Measurements from ENCODE around the gene PCDH9.
"Not testable (repeated sequence)": the region's sequence is repeated elsewhere in the genome, so short reads cannot be mapped to it uniquely, and the experiment has no call there.

The PCDH9 gene

GRCh38 chr13:66322193-66322740 is 907.9 kb downstream of the PCDH9 start:
- H3K27ac Mint-ChIP-seq: no peak overlapping the region
- H3K4me3 Mint-ChIP-seq: no peak overlapping the region

GRCh38 chr13:66314911-66315310 is 915.2 kb downstream of the PCDH9 start:
- H3K36me3 Mint-ChIP-seq: no peaks in the 10 kb centered on the region
- no peak for ATAC-seq
- no peaks in the 10 kb centered on the region for H3K4me1 Mint-ChIP-seq
- H3K9me3 Mint-ChIP-seq: peaks cover 9% of the 10 kb centered on the region
- H3K27me3 Mint-ChIP-seq: no peaks in the 10 kb centered on the region
- no peak overlapping the region for H3K4me3 Mint-ChIP-seq
- H3K27ac Mint-ChIP-seq: no peak overlapping the region

More at GRCh38 chr13:66322193-66322740, 907.9 kb downstream of the PCDH9 start:
- no peaks in the 10 kb centered on the region for H3K4me1 Mint-ChIP-seq
- no peak for ATAC-seq
- peaks cover 3% of the 10 kb centered on the region for H3K9me3 Mint-ChIP-seq
- H3K36me3 Mint-ChIP-seq: no peaks in the 10 kb centered on the region
- no peaks in the 10 kb centered on the region for H3K27me3 Mint-ChIP-seq

GRCh38 chr13:66313413-66313812 is 916.7 kb downstream of the PCDH9 start:
- H3K4me1 Mint-ChIP-seq: no peaks in the 10 kb centered on the region
- no peaks in the 10 kb centered on the region for H3K27me3 Mint-ChIP-seq
- H3K36me3 Mint-ChIP-seq: no peaks in the 10 kb centered on the region
- no peak for ATAC-seq
- no peak overlapping the region for H3K4me3 Mint-ChIP-seq
- no peak overlapping the region for H3K27ac Mint-ChIP-seq
- H3K9me3 Mint-ChIP-seq: peaks cover 6% of the 10 kb centered on the region

GRCh38 chr13:66312312-66313087 is 917.6 kb downstream of the PCDH9 start:
- Mint-ChIP-seq H3K27ac (no peak overlapping the region), H3K9me3 (peaks cover 6% of the 10 kb centered on the region)

GRCh38 chr13:66305961-66306617 is 924.0 kb downstream of the PCDH9 start:
- ATAC-seq: no peak
- no peak overlapping the region for H3K27ac Mint-ChIP-seq
- no peaks in the 10 kb centered on the region for H3K36me3 Mint-ChIP-seq
- no peaks in the 10 kb centered on the region for H3K9me3 Mint-ChIP-seq
- no peaks in the 10 kb centered on the region for H3K4me1 Mint-ChIP-seq
- H3K27me3 Mint-ChIP-seq: no peaks in the 10 kb centered on the region
- H3K4me3 Mint-ChIP-seq: no peak overlapping the region

More at GRCh38 chr13:66312312-66313087, 917.6 kb downstream of the PCDH9 start:
- no peak for ATAC-seq
- Mint-ChIP-seq H3K27me3 (no peaks in the 10 kb centered on the region), H3K4me3 (no peak overlapping the region), H3K4me1 (no peaks in the 10 kb centered on the region), H3K36me3 (no peaks in the 10 kb centered on the region)

DNA sequence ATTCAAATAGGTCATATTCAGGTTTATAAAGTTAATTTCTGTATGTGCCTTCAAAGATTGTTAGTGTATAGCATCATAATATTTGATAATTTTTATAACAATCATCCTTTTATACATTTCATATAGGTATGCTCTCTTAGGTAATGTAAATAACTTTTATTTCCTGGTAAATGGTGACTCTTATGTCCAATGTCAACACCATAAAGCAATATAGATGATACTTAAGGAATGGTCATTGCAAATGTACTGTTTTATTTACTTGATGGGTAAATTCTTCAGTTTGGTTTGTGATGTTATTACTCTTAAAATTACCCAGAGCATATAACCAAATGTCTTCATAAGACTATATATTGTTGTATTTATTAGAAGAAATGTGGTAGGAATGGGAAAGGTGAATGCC is 928.7 kb downstream of the PCDH9 start:
- no peak overlapping the region for H3K27ac Mint-ChIP-seq
- no peaks in the 10 kb centered on the region for H3K27me3 Mint-ChIP-seq
- no peaks in the 10 kb centered on the region for H3K36me3 Mint-ChIP-seq
- no peak for ATAC-seq
- H3K4me1 Mint-ChIP-seq: no peaks in the 10 kb centered on the region
- no peak overlapping the region for H3K4me3 Mint-ChIP-seq
- H3K9me3 Mint-ChIP-seq: no peaks in the 10 kb centered on the region

GRCh38 chr13:66301006-66301405 is 929.1 kb downstream of the PCDH9 start:
- Mint-ChIP-seq H3K27ac (no peak overlapping the region), H3K36me3 (no peaks in the 10 kb centered on the region), H3K9me3 (peaks cover 3% of the 10 kb centered on the region), H3K4me1 (no peaks in the 10 kb centered on the region), H3K27me3 (no peaks in the 10 kb centered on the region), H3K4me3 (no peak overlapping the region)
- ATAC-seq: no peak

GRCh38 chr13:66296875-66297274 is 933.3 kb downstream of the PCDH9 start:
- Mint-ChIP-seq H3K27ac (no peak overlapping the region), H3K36me3 (no peaks in the 10 kb centered on the region), H3K9me3 (peaks cover 6% of the 10 kb centered on the region), H3K27me3 (no peaks in the 10 kb centered on the region), H3K4me3 (no peak overlapping the region), H3K4me1 (no peaks in the 10 kb centered on the region)
- ATAC-seq: no peak

- Mint-ChIP-seq H3K4me3 (no peak overlapping the region), H3K36me3 (no peaks in the 10 kb centered on the region), H3K27me3 (no peaks in the 10 kb centered on the region), H3K4me1 (no peaks in the 10 kb centered on the region), H3K9me3 (peaks cover 6% of the 10 kb centered on the region), H3K27ac (no peak overlapping the region)
- no peak for ATAC-seq
These were observed 933.8 kb downstream of the PCDH9 start for GRCh38 chr13:66296328-66296727.

- not testable (repeated sequence) for H3K36me3 Mint-ChIP-seq, H3K27me3 Mint-ChIP-seq, H3K4me1 Mint-ChIP-seq, H3K27ac Mint-ChIP-seq, H3K4me3 Mint-ChIP-seq, ATAC-seq
- peaks cover 12% of the 10 kb centered on the region for H3K9me3 Mint-ChIP-seq
These were observed 943.3 kb downstream of the PCDH9 start for GRCh38 chr13:66286806-66287205.

DNA sequence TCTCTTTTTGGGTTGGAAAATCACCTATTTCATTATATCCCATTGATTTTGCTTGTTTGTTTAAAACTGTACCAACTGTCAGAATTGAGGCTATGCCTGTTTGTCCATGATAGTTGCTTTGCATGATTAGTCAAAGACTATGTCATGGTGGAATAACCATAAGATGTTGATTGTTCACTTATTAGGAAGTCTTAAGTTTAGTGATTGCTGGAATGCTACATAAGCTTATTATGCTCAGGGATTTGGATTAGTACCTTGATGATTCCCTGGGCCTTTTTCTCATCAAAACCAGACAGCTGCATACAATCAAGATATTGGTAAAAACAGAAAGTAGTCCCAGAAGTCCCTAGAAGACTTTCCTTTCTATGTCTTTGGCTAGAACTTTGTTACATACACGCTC is 954.7 kb downstream of the PCDH9 start:
- ATAC-seq: no peak
- H3K9me3 Mint-ChIP-seq: peaks cover 17% of the 10 kb centered on the region
- no peak overlapping the region for H3K4me3 Mint-ChIP-seq
- no peaks in the 10 kb centered on the region for H3K27me3 Mint-ChIP-seq
- H3K4me1 Mint-ChIP-seq: no peaks in the 10 kb centered on the region
- no peak overlapping the region for H3K27ac Mint-ChIP-seq
- H3K36me3 Mint-ChIP-seq: no peaks in the 10 kb centered on the region

GRCh38 chr13:66273011-66273410 is 957.1 kb downstream of the PCDH9 start:
- ATAC-seq: no peak
- H3K9me3 Mint-ChIP-seq: peaks cover 14% of the 10 kb centered on the region
- no peaks in the 10 kb centered on the region for H3K36me3 Mint-ChIP-seq
- H3K27me3 Mint-ChIP-seq: no peaks in the 10 kb centered on the region
- no peaks in the 10 kb centered on the region for H3K4me1 Mint-ChIP-seq
- H3K4me3 Mint-ChIP-seq: no peak overlapping the region
- H3K27ac Mint-ChIP-seq: no peak overlapping the region

GRCh38 chr13:66266761-66267160 is 963.4 kb downstream of the PCDH9 start:
- Mint-ChIP-seq H3K4me1 (no peaks in the 10 kb centered on the region), H3K27ac (no peak overlapping the region), H3K36me3 (no peaks in the 10 kb centered on the region), H3K4me3 (no peak overlapping the region), H3K9me3 (no peaks in the 10 kb centered on the region), H3K27me3 (no peaks in the 10 kb centered on the region)
- ATAC-seq: no peak

DNA sequence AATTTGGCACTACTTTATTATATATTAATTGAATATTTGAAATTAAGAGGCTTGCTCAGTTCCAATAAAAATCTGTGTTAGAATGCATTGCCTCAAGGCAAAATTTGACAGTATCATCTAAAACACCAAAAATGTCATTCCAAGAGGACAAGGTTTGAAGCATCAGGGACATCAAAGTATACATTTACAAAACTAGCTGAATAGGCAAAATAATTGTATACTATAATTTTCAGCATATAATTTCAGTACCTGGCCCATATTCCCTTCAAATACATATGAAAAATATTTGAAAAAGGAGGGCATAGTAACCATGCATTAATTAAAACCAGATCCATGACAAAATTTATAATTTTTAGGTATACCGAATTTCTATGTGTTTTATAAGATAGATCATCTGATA is 963.8 kb downstream of the PCDH9 start:
- Mint-ChIP-seq H3K4me1 (no peaks in the 10 kb centered on the region), H3K36me3 (no peaks in the 10 kb centered on the region), H3K4me3 (no peak overlapping the region), H3K27ac (no peak overlapping the region), H3K27me3 (no peaks in the 10 kb centered on the region), H3K9me3 (no peaks in the 10 kb centered on the region)
- ATAC-seq: no peak

DNA sequence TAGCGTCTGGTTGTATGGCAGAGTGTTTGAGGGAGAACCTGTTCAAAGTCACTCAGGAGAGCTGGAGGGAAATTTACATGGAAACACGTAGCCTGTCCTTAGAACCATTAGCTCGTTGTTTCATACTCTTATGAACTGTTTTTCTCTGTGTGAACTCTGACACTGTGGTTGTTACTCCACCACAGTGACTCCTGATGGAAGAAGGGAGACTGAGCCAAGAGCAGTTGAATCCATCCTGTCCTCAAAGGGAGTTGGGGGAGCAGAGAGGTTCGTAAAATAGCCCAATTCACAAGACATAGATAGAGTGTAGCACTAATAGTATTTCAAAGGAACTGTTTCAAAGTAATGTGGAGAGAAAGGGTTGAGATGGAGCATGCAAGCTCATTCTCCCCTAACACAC is 964.8 kb downstream of the PCDH9 start:
- no peaks in the 10 kb centered on the region for H3K4me1 Mint-ChIP-seq
- H3K36me3 Mint-ChIP-seq: no peaks in the 10 kb centered on the region
- no peaks in the 10 kb centered on the region for H3K9me3 Mint-ChIP-seq
- no peaks in the 10 kb centered on the region for H3K27me3 Mint-ChIP-seq
- ATAC-seq: no peak
- no peak overlapping the region for H3K4me3 Mint-ChIP-seq
- H3K27ac Mint-ChIP-seq: no peak overlapping the region

DNA sequence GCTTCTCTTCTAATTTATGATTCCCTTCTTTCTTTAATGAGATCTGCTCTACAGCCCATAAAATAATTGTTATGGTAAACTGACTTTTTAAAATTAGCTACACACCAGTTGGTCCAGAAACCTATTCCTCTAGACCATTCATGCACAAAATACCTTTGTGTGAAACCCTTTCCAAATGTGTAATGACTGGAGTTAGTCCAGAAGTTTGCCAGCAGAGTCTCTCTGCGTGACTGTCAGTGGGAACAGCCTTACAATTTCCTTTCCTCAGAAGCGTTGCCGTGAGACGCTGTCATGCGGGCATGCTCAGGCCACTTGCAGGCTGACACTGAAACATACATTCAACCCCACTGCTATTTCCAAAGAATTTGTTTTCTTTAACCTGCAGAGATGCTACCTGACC is 965.2 kb downstream of the PCDH9 start:
- no peaks in the 10 kb centered on the region for H3K36me3 Mint-ChIP-seq
- no peak overlapping the region for H3K27ac Mint-ChIP-seq
- no peak for ATAC-seq
- H3K9me3 Mint-ChIP-seq: no peaks in the 10 kb centered on the region
- H3K4me1 Mint-ChIP-seq: no peaks in the 10 kb centered on the region
- no peaks in the 10 kb centered on the region for H3K27me3 Mint-ChIP-seq
- no peak overlapping the region for H3K4me3 Mint-ChIP-seq
